KMS-11 (cell line): ENCODE results near the gene COL8A1.

Experiments
- H2AFZ ChIP-seq: fragments of 200-600 bp; sonication (generic); 2 replicates; pipeline ENCODE4 v1.6.1; 2016; ENCODE audit warnings: antibody characterized with exemption, mixed run types, low read depth
- H3K27ac ChIP-seq: fragments of 200-600 bp; sonication (generic); 2 replicates; pipeline ENCODE4 v1.6.1; 2016; ENCODE audit warnings: mild to moderate bottlenecking, mixed run types
- H3K27me3 ChIP-seq: fragments of 200-600 bp; sonication (generic); 2 replicates; pipeline ENCODE4 v1.6.1; 2017; ENCODE audit warnings: mild to moderate bottlenecking, low read depth, mixed run types, moderate library complexity; ENCODE audit not compliant: insufficient read depth
- H3K36me3 ChIP-seq: fragments of 200-600 bp; sonication (generic); 2 replicates; pipeline ENCODE4 v1.6.1; 2017; ENCODE audit warnings: mild to moderate bottlenecking, mixed run types; ENCODE audit not compliant: insufficient read depth
- H3K4me1 ChIP-seq: fragments of 200-600 bp; sonication (generic); 2 replicates; pipeline ENCODE4 v1.6.1; 2016; ENCODE audit warnings: mild to moderate bottlenecking, low read depth, mixed run types; ENCODE audit not compliant: poor library complexity, severe bottlenecking
- H3K4me2 ChIP-seq: fragments of 200-600 bp; sonication (generic); 2 replicates; pipeline ENCODE4 v1.7.0; 2016; ENCODE audit warnings: mild to moderate bottlenecking, mixed run types
- H3K4me3 ChIP-seq: fragments of 200-600 bp; sonication (generic); IDR thresholded peaks from 2 replicates; pipeline ENCODE4 v1.6.1; 2017; ENCODE audit warnings: low read depth, low read length, mixed read lengths; ENCODE audit not compliant: insufficient read depth
- H3K79me2 ChIP-seq: fragments of 200-600 bp; sonication (generic); 2 replicates; pipeline ENCODE4 v1.6.1; 2016; ENCODE audit warnings: low read depth, mixed run types; ENCODE audit not compliant: insufficient read depth
- H3K9ac ChIP-seq: fragments of 200-600 bp; sonication (generic); 2 replicates; pipeline ENCODE4 v1.6.1; 2016; ENCODE audit warnings: mild to moderate bottlenecking, mixed run types
- H4K20me1 ChIP-seq: fragments of 200-600 bp; sonication (generic); 2 replicates; pipeline ENCODE4 v1.6.1; 2016; ENCODE audit warnings: mild to moderate bottlenecking, mixed run types; ENCODE audit not compliant: insufficient read depth
- CTCF ChIP-seq: fragments of 200-600 bp; sonication (generic); conservative IDR thresholded peaks from 2 replicates; pipeline ENCODE4 v1.6.1; 2017; ENCODE audit warnings: low read depth, mild to moderate bottlenecking, antibody characterized with exemption, low read length, moderate library complexity, mixed read lengths

COL8A1 gene

GRCh38 chr3:99713440-99713839 is 75.0 kb downstream of the COL8A1 start:
- H3K4me1 ChIP-seq: peaks cover 3% of the 10 kb centered on the region
- no peak overlapping the region for H3K9ac ChIP-seq
- no peak overlapping the region for H3K4me3 ChIP-seq
- no peaks in the 10 kb centered on the region for H3K27me3 ChIP-seq
- H3K27ac ChIP-seq: no peak overlapping the region
- H3K36me3 ChIP-seq: no peaks in the 10 kb centered on the region
- no peak overlapping the region for H2AFZ ChIP-seq
- TF ChIP-seq CTCF: no peak
- no peak overlapping the region for H3K4me2 ChIP-seq
- no peaks in the 10 kb centered on the region for H4K20me1 ChIP-seq
- no peaks in the 10 kb centered on the region for H3K79me2 ChIP-seq

- no peaks in the 10 kb centered on the region for H3K79me2 ChIP-seq
Measured at GRCh38 chr3:99714146-99714545, 75.8 kb downstream of the COL8A1 start.

GRCh38 chr3:99714575-99714974 is 76.2 kb downstream of the COL8A1 start:
- TF ChIP-seq CTCF: no peak
- Histone ChIP-seq H3K4me2 (no peak overlapping the region), H3K4me3 (no peak overlapping the region), H3K36me3 (no peaks in the 10 kb centered on the region), H4K20me1 (no peaks in the 10 kb centered on the region), H3K27me3 (no peaks in the 10 kb centered on the region), H2AFZ (no peak overlapping the region), H3K4me1 (peaks cover 3% of the 10 kb centered on the region), H3K79me2 (no peaks in the 10 kb centered on the region), H3K27ac (no peak overlapping the region), H3K9ac (no peak overlapping the region)

More at GRCh38 chr3:99714146-99714545, 75.8 kb downstream of the COL8A1 start:
- Histone ChIP-seq H4K20me1 (no peaks in the 10 kb centered on the region), H3K4me2 (no peak overlapping the region), H3K4me3 (no peak overlapping the region), H2AFZ (no peak overlapping the region), H3K9ac (no peak overlapping the region), H3K27ac (no peak overlapping the region), H3K36me3 (no peaks in the 10 kb centered on the region), H3K4me1 (peaks cover 3% of the 10 kb centered on the region), H3K27me3 (no peaks in the 10 kb centered on the region)
- no peak for TF ChIP-seq CTCF

GRCh38 chr3:99716463-99716995 is 78.1 kb downstream of the COL8A1 start:
- H3K36me3 ChIP-seq: no peaks in the 10 kb centered on the region
- no peak overlapping the region for H3K4me2 ChIP-seq
- no peak overlapping the region for H3K4me3 ChIP-seq
- H3K4me1 ChIP-seq: peaks cover 3% of the 10 kb centered on the region
- H3K27me3 ChIP-seq: no peaks in the 10 kb centered on the region
- H3K27ac ChIP-seq: no peak overlapping the region
- no peaks in the 10 kb centered on the region for H3K79me2 ChIP-seq
- H4K20me1 ChIP-seq: no peaks in the 10 kb centered on the region
- no peak for TF ChIP-seq CTCF
- no peak overlapping the region for H3K9ac ChIP-seq
- no peak overlapping the region for H2AFZ ChIP-seq
